HCT116 (cell line): ENCODE results near the gene STPG2. TPM values are rescaled to one million over a fixed set of nuclear protein-coding genes. Genes with fewer than 3 reads are reported as not detected.

Experiments
- ATAC-seq: fragments of 200-7000 bp; cut with Tn5 transposase; 2 replicates; pipeline ENCODE4 v1.9.1; 2020; ENCODE audit warnings: mild to moderate bottlenecking, moderate library complexity
- BruUV-seq: library from RNA; stranded (reverse); fragments of 400-500 nt; replicated peaks from 2 replicates; lab custom pipeline; 2021; lab: Mats Ljungman, UMichigan
- CTCF ChIA-PET: fragments of 300-600 bp; sonication (Branson Sonifier 250); formaldehyde crosslinking; loops from one replicate; lab custom pipeline; 2021; ENCODE audit warnings: antibody characterized with exemption; lab: Charles Lee
- POLR2A ChIA-PET: fragments of 300-600, 350-600 bp; sonication (Branson Sonifier 250); formaldehyde crosslinking; loops from one replicate; lab custom pipeline; 2021; ENCODE audit warnings: antibody characterized with exemption; lab: Charles Lee
- RAD21 ChIA-PET, 2 experiments: fragments of 300-600 bp; sonication (Branson Sonifier 250); formaldehyde crosslinking; loops; one replicate each; lab custom pipeline; 2023; ENCODE audit warnings: low total read pairs in 2 of 2; ENCODE audit not compliant: uncharacterized antibody in 2 of 2, unreplicated experiment in 2 of 2, low non-redundant PET in 1 of 2; lab: Charles Lee
- DNase-seq: peaks from one replicate; pipeline ENCODE4 v3.0.0-alpha.2; 2010; ENCODE audit warnings: low read depth, low spot score
- H2AFZ ChIP-seq: fragments of 200-600 bp; shearing (Covaris generic), sonication (generic); 2 replicates; pipeline ENCODE4 v1.6.1; 2017; ENCODE audit warnings: low read depth, mixed run types, mixed read lengths, antibody characterized with exemption, low read length; ENCODE audit not compliant: poor library complexity, severe bottlenecking
- H3K27ac ChIP-seq: 2 replicates; pipeline ENCODE4 v1.5.1; 2012; ENCODE audit warnings: low read depth, low read length
- H3K27me3 ChIP-seq: fragments of 200-600 bp; sonication (generic); 2 replicates; pipeline ENCODE4 v1.6.1; 2016; ENCODE audit warnings: mixed run types, low read length, mixed read lengths; ENCODE audit not compliant: insufficient read depth
- H3K36me3 ChIP-seq, 2 experiments: fragments of 200-500 bp in 1 of 2; fragments of 200-600 bp in 1 of 2; sonication (Bioruptor generic) in 1 of 2; sonication (generic) in 1 of 2; 2 replicates each; pipeline versions ENCODE4 v1.5.1 to v1.6.1; 2014 to 2016; ENCODE audit warnings: low read length in 2 of 2, inconsistent platforms in 1 of 2, mixed read lengths in 1 of 2, mixed run types in 1 of 2; ENCODE audit not compliant: insufficient read depth in 2 of 2, control insufficient read depth in 1 of 2
- H3K4me1 ChIP-seq, 2 experiments: fragments of 200-600 bp in 1 of 2; sonication (generic) in 1 of 2; 2 replicates each; pipeline versions ENCODE4 v1.5.1 to v1.6.1; 2012 to 2017; ENCODE audit warnings: low read length in 2 of 2, inconsistent platforms in 1 of 2, mild to moderate bottlenecking in 1 of 2, mixed read lengths in 1 of 2, mixed run types in 1 of 2, moderate library complexity in 1 of 2; ENCODE audit not compliant: insufficient read depth in 2 of 2, control insufficient read depth in 1 of 2
- H3K4me2 ChIP-seq: fragments of 200-600 bp; sonication (generic); 2 replicates; pipeline ENCODE4 v1.6.1; 2017; ENCODE audit warnings: mixed run types, low read length, mixed read lengths
- H3K4me3 ChIP-seq, 2 experiments: fragments of 200-600 bp in 1 of 2; sonication (generic) in 1 of 2; replicated peaks in 1 of 2; 2 replicates each; pipeline ENCODE4 v1.5.1; 2011 to 2016; ENCODE audit warnings: low read length in 2 of 2, control low read depth in 1 of 2, low read depth in 1 of 2, mild to moderate bottlenecking in 1 of 2, mixed read lengths in 1 of 2, mixed run types in 1 of 2
- H3K79me2 ChIP-seq: fragments of 200-600 bp; sonication (generic); 2 replicates; pipeline ENCODE4 v1.6.1; 2017; ENCODE audit warnings: mild to moderate bottlenecking, mixed run types, low read length, moderate library complexity, mixed read lengths; ENCODE audit not compliant: insufficient read depth
- H3K9ac ChIP-seq: fragments of 200-600 bp; sonication (generic); 2 replicates; pipeline ENCODE4 v1.6.1; 2016; ENCODE audit warnings: low read length, mixed read lengths
- H3K9me2 ChIP-seq: fragments of 200-600 bp; sonication (generic), shearing (Covaris generic); 2 replicates; pipeline ENCODE4 v1.6.1; 2017; ENCODE audit warnings: mixed run types, mild to moderate bottlenecking, moderate library complexity; ENCODE audit not compliant: insufficient read depth
- H3K9me3 ChIP-seq, 2 experiments: fragments of 200-500 bp in 1 of 2; fragments of 200-600 bp in 1 of 2; sonication (Bioruptor generic) in 1 of 2; sonication (generic) in 1 of 2; 2 replicates each; pipeline ENCODE4 v1.6.1; 2014 to 2017; ENCODE audit warnings: low read length in 2 of 2, mixed read lengths in 2 of 2, inconsistent platforms in 1 of 2, low read depth in 1 of 2, mild to moderate bottlenecking in 1 of 2, mixed run types in 1 of 2, moderate library complexity in 1 of 2; ENCODE audit not compliant: control insufficient read depth in 1 of 2, insufficient read depth in 1 of 2
- H4K20me1 ChIP-seq: fragments of 200-600 bp; sonication (generic), shearing (Covaris generic); 2 replicates; pipeline ENCODE4 v1.6.1; 2017; ENCODE audit warnings: mixed run types, mild to moderate bottlenecking, moderate library complexity; ENCODE audit not compliant: insufficient read depth
- ATF3 ChIP-seq: IDR thresholded peaks from 2 replicates; pipeline ENCODE4 v1.6.1; 2012
- EGR1 ChIP-seq: IDR thresholded peaks from 2 replicates; pipeline ENCODE4 v1.6.1; 2012; ENCODE audit warnings: low read depth
- ELF1 ChIP-seq: IDR thresholded peaks from 2 replicates; pipeline ENCODE4 v1.6.1; 2012; ENCODE audit warnings: low read depth, borderline replicate concordance
- EZH2 ChIP-seq: fragments of 200-600 bp; sonication (generic); IDR thresholded peaks from 2 replicates; pipeline ENCODE4 v1.6.1; 2017; ENCODE audit warnings: antibody characterized with exemption, mixed run types
- JUND ChIP-seq: IDR thresholded peaks from 2 replicates; pipeline ENCODE4 v1.6.1; 2012
- RAD21 ChIP-seq: IDR thresholded peaks from 2 replicates; pipeline ENCODE4 v1.6.1; 2012; ENCODE audit warnings: low read depth, mild to moderate bottlenecking
- SP1 ChIP-seq: IDR thresholded peaks from 2 replicates; pipeline ENCODE4 v1.6.1; 2012; ENCODE audit warnings: low read depth
- SRF ChIP-seq: IDR thresholded peaks from 2 replicates; pipeline ENCODE4 v1.6.1; 2012; ENCODE audit warnings: low read depth
- TCF7L2 ChIP-seq: IDR thresholded peaks from 2 replicates; pipeline ENCODE4 v1.7.0; 2011; ENCODE audit warnings: borderline replicate concordance, inconsistent platforms; ENCODE audit not compliant: insufficient read depth, insufficient read length; ENCODE audit errors: extremely low read depth
- YY1 ChIP-seq: IDR thresholded peaks from 2 replicates; pipeline ENCODE4 v1.6.1; 2011; ENCODE audit warnings: low read length, low read depth, moderate library complexity, mild to moderate bottlenecking; ENCODE audit not compliant: insufficient replicate concordance; ENCODE audit errors: extremely low read depth
- intact Hi-C: fragments of 100-400 bp; cut with micrococcal nuclease; formaldehyde crosslinking; loops from 2 replicates; pipeline ENCODE4 v1.10.0; 2022
- total RNA-seq: library from RNA; stranded (reverse); gene quantifications from one replicate; pipeline ENCODE4 v1.2.1, GENCODE V29; 2021; ENCODE audit not compliant: unreplicated experiment
- TF ChIP-seq, protein P1 (sequence below): IDR thresholded peaks from 2 replicates; pipeline ENCODE4 v1.6.1; 2012; ENCODE audit warnings: low read depth
- TF ChIP-seq, protein P2 (sequence below): IDR thresholded peaks from 2 replicates; pipeline ENCODE4 v1.6.1; 2011; ENCODE audit warnings: mild to moderate bottlenecking, low read length, moderate library complexity; ENCODE audit not compliant: insufficient replicate concordance; ENCODE audit errors: extremely low read depth

The STPG2 gene
- total RNA-seq, 1 experiment from 2014 or later, result not detected

DNA sequence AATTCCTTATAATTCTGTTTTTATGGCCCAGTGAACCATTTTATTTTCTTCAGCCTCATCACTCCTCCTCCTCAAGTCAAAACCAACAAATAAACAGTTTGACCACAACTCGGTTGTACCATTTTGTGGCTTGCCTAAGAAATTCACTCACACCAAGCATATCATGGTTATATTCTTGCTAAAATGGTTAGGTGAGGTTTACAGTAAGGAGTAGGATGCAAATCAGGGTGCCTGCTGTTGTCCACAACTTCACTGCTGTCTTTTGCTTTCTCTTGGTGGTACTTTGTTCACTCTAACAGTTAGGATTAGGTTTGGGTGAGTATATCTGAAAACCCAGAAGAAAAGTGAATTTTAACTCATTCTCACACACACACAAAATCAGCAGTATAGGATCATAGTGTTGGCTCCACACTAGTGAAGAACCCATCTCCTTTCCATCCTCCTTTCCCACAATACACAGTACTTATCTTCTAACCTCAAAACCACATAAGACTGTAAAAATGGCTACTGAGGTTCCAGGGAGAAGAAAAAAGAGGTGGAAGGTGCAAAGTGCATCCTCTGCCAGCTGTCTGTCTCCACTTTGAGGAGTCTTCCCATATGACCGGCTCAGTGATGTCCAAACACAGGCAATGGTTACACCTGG lies 368.8 kb downstream of the STPG2 start:
- H3K27me3 ChIP-seq, result no peaks in the 10 kb centered on the region
- H3K9ac ChIP-seq, result no peak overlapping the region
- H3K4me1 ChIP-seq, result no peaks in the 10 kb centered on the region
- no peak overlapping the region for H3K27ac ChIP-seq
- no peak overlapping the region for H2AFZ ChIP-seq
- H3K4me2 ChIP-seq, result no peak overlapping the region
- intact Hi-C loops, result no loop called here
- ATAC-seq (no peak), DNase-seq (no peak)
- POLR2A ChIA-PET, result no interaction called here
- H4K20me1 ChIP-seq, result no peaks in the 10 kb centered on the region
- RAD21 ChIA-PET, result no interaction called here
- TF ChIP-seq, protein P1, sequence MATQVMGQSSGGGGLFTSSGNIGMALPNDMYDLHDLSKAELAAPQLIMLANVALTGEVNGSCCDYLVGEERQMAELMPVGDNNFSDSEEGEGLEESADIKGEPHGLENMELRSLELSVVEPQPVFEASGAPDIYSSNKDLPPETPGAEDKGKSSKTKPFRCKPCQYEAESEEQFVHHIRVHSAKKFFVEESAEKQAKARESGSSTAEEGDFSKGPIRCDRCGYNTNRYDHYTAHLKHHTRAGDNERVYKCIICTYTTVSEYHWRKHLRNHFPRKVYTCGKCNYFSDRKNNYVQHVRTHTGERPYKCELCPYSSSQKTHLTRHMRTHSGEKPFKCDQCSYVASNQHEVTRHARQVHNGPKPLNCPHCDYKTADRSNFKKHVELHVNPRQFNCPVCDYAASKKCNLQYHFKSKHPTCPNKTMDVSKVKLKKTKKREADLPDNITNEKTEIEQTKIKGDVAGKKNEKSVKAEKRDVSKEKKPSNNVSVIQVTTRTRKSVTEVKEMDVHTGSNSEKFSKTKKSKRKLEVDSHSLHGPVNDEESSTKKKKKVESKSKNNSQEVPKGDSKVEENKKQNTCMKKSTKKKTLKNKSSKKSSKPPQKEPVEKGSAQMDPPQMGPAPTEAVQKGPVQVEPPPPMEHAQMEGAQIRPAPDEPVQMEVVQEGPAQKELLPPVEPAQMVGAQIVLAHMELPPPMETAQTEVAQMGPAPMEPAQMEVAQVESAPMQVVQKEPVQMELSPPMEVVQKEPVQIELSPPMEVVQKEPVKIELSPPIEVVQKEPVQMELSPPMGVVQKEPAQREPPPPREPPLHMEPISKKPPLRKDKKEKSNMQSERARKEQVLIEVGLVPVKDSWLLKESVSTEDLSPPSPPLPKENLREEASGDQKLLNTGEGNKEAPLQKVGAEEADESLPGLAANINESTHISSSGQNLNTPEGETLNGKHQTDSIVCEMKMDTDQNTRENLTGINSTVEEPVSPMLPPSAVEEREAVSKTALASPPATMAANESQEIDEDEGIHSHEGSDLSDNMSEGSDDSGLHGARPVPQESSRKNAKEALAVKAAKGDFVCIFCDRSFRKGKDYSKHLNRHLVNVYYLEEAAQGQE, result no peak
- TF ChIP-seq SRF (no peak), YY1 (no peak), SP1 (no peak), ELF1 (no peak), TCF7L2 (no peak), EGR1 (no peak), EZH2 (no peak), RAD21 (no peak), JUND (no peak), ATF3 (no peak)
- TF ChIP-seq, protein P2, sequence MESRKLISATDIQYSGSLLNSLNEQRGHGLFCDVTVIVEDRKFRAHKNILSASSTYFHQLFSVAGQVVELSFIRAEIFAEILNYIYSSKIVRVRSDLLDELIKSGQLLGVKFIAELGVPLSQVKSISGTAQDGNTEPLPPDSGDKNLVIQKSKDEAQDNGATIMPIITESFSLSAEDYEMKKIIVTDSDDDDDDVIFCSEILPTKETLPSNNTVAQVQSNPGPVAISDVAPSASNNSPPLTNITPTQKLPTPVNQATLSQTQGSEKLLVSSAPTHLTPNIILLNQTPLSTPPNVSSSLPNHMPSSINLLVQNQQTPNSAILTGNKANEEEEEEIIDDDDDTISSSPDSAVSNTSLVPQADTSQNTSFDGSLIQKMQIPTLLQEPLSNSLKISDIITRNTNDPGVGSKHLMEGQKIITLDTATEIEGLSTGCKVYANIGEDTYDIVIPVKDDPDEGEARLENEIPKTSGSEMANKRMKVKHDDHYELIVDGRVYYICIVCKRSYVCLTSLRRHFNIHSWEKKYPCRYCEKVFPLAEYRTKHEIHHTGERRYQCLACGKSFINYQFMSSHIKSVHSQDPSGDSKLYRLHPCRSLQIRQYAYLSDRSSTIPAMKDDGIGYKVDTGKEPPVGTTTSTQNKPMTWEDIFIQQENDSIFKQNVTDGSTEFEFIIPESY, result no peak
- H3K36me3 ChIP-seq, result no peaks in the 10 kb centered on the region
- H3K9me3 ChIP-seq, result no peaks in the 10 kb centered on the region
- no TSS peak for BruUV-seq
- H3K79me2 ChIP-seq, result no peaks in the 10 kb centered on the region
- no peaks in the 10 kb centered on the region for H3K9me2 ChIP-seq
- CTCF ChIA-PET, result no interaction called here
- H3K4me3 ChIP-seq, result no peak overlapping the region
